SH-SY5Y (cell line): ENCODE measurements around the gene CLSTN2.

ENCODE experiments used
- GATA2 ChIP-seq: IDR thresholded peaks from 2 replicates; pipeline ENCODE4 v1.6.1; 2011; ENCODE audit warnings: mild to moderate bottlenecking, low read depth, low read length
- GATA3 ChIP-seq: IDR thresholded peaks from 2 replicates; pipeline ENCODE4 v1.6.1; 2011; ENCODE audit warnings: low read depth, mild to moderate bottlenecking, low read length, moderate library complexity

DNA sequence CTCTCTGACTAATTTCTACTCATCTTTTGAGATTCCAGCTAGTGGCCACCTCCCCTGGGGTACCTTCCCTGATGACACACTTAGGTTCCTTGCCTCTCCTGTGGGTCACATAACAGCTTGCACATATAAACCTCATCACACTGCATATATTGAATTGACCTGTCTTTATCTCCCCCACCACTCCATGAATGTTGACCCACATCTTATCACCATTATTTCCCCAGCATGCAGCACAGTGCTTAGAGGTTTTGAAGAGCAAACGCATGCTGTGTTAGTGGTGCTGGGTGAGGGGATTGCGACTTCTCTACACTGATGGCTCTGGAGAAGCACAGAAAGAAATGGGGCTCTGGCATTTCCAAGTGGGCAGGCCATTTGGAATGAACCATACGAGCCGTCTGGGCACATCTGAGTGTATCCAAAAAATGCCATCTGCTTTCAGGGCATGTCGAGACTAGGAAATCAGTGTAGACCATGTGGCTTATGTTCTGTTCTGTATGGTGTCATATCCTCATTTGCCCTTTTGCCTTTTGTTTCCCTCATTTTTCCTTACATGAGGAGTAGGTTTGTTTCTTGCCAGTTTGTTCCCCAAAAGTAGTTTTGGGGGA lies 409.7 kb downstream of the CLSTN2 start:
- TF ChIP-seq GATA2: no peak
- TF ChIP-seq GATA3: no peak
